Muscle of leg (tissue), 11 donors: ENCODE measurements around the gene TMEM185B. TPM values are rescaled to one million over a fixed set of nuclear protein-coding genes. Genes with fewer than 3 reads are reported as not detected.

Experiments
- DNase-seq: peaks from one replicate; pipeline ENCODE4 v3.0.0; 2013
- H3K27ac ChIP-seq: one replicate; pipeline ENCODE4 v1.5.1; 2013; ENCODE audit warnings: mild to moderate bottlenecking, low read length, control low read depth
- H3K27me3 ChIP-seq: one replicate; pipeline ENCODE4 v1.6.1; 2013; ENCODE audit warnings: low read length; ENCODE audit not compliant: control insufficient read depth, insufficient read depth
- H3K36me3 ChIP-seq: one replicate; pipeline ENCODE4 v1.6.1; 2013; ENCODE audit warnings: low read length; ENCODE audit not compliant: control insufficient read depth, insufficient read depth
- H3K4me1 ChIP-seq: one replicate; pipeline ENCODE4 v1.6.1; 2013; ENCODE audit warnings: low read length; ENCODE audit not compliant: control insufficient read depth, insufficient read depth
- H3K4me3 ChIP-seq: one replicate; pipeline ENCODE4 v1.5.1; 2013; ENCODE audit warnings: low read length, control low read depth
- H3K9me3 ChIP-seq: replicated peaks from 2 replicates; pipeline ENCODE4 v1.6.1; 2013; ENCODE audit warnings: low read depth, low read length; ENCODE audit not compliant: control insufficient read depth
- WGBS: methylation state at CpG from one replicate; pipeline ENCODE4 v1.1.5; 2013; ENCODE audit warnings: missing lambda C conversion rate; ENCODE audit not compliant: insufficient coverage; 5-methylcytosine and 5-hydroxymethylcytosine counted together
- polyA plus RNA-seq, 8 donors: library from polyadenylated mRNA; unstranded; fragments of 120-200 nt; gene quantifications; one replicate each; pipeline versions ENCODE4 v1.2.1 to v1.2.3, GENCODE V29; 2013; ENCODE audit warnings: inconsistent platforms in 1 of 8, low replicate concordance in 1 of 8; ENCODE audit not compliant: insufficient read length in 8 of 8, insufficient read depth in 1 of 8
- total RNA-seq: library from RNA; stranded (reverse); fragments of 120-200 nt; gene quantifications from one replicate; pipeline ENCODE4 v1.2.4, GENCODE V29; 2013

The TMEM185B gene
- total and polyA plus RNA-seq, 9 donors = 8.9 to 17.3 (median 14.9) TPM

DNA sequence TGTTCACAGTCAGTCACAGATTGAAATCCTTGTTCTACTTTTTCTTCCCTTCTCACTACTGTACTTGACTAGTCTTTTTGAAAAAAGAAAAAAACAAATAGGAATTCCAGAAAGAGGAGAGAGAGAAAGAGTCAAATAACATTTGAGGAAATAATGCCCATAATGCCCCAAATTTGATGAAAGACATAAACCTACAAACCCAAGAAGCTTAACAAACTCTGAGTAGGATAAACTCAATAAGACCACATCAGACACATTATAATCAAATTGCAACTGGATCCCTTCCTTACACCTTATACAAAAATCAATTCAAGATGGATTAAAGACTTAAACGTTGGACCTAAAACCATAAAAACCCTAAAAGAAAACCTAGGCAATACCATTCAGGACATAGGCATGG is 30.9 kb downstream of the TMEM185B start:
- no peak for DNase-seq
- no CpG with 5 or more reads among the region's 1 CpG for whole genome bisulfite sequencing
- H3K4me1 ChIP-seq = no peaks in the 10 kb centered on the region

DNA sequence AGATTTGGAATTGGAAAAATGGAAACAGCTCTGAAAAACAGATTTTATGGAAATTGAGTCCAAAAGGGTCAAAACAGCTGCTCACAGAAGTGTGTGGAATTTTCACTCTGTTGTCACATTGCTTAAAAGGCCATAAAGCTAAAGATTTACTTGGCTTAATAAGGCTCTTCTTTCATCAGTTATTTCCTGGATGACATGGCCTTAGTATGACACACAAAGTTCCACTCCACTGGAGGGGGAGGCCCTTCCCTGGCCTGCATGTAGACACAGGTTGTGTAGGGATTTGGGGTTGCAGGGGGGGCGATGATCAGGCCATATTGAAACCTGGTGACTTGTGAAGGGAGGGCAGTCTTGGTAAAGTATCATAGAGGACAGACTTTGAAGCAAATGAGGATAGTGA is 34.0 kb downstream of the TMEM185B start:
- Histone ChIP-seq H3K27ac (no peak overlapping the region), H3K36me3 (no peaks in the 10 kb centered on the region), H3K27me3 (no peaks in the 10 kb centered on the region), H3K4me3 (no peak overlapping the region), H3K4me1 (no peaks in the 10 kb centered on the region), H3K9me3 (peaks cover 3% of the 10 kb centered on the region)
- no peak for DNase-seq
- WGBS = no CpG with 5 or more reads among the region's 1 CpG

More for the DNA sequence above, 30.9 kb downstream of the TMEM185B start:
- Histone ChIP-seq H3K27ac (no peak overlapping the region), H3K9me3 (peaks cover 5% of the 10 kb centered on the region), H3K4me3 (no peak overlapping the region), H3K27me3 (no peaks in the 10 kb centered on the region), H3K36me3 (no peaks in the 10 kb centered on the region)

DNA sequence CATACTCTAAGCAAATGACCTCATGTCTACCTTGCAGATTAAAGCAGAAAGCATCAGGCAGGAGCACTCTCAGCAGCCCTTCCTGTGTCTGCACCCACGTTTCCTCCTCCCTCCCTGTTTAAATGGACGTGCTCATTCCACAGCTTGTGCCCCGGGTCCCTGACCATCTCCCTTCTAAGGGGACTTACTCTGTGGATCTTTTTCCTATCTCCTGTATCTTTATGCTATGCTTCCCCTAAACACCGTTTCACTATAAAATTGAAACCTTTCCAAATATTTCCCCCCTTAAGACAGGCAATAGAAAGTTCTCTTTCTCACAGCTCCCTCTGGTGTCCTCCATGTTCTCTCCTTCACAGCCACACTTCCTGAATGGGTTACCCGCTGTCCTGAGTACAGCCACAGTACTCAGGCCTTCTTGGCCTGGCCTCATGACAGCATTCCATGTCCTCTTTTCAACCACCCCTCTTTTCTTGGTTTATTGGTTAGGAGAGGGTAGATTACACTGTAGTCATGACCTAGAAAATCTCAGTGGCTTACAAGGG is 41.1 kb downstream of the TMEM185B start:
- Histone ChIP-seq H3K27me3 (no peaks in the 10 kb centered on the region), H3K4me1 (no peaks in the 10 kb centered on the region), H3K4me3 (no peak overlapping the region), H3K36me3 (peaks cover 8% of the 10 kb centered on the region), H3K9me3 (no peaks in the 10 kb centered on the region), H3K27ac (no peak overlapping the region)
- no peak for DNase-seq
- WGBS = 45% methylated on average over 4 of the region's 5 CpGs

DNA sequence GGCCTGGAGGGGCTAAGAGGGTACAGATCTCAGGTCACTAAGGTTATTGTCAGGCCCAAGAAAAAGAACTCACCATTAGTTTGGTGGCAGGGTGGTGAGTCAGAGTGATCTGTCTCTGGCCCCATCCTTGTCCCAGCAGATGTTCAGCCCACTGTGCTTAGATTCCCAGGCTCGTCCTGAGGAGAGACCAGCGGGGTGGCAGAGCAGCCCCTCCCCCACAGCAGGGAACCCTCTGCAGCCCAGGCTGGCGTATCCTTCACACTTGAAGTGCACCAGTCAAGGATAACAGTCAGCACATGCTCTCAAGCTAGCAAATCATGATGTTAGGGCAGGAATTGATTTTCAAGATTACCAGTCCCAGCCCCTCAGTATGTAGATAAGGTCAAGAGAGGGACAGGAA is 43.1 kb downstream of the TMEM185B start:
- no peak overlapping the region for H3K27ac ChIP-seq
- H3K27me3 ChIP-seq = no peaks in the 10 kb centered on the region
- 68% methylated on average over 2 of the region's 3 CpGs for WGBS
- H3K4me3 ChIP-seq = no peak overlapping the region
- DNase-seq = no peak
- H3K36me3 ChIP-seq = peaks cover 15% of the 10 kb centered on the region
- no peaks in the 10 kb centered on the region for H3K9me3 ChIP-seq
- no peaks in the 10 kb centered on the region for H3K4me1 ChIP-seq

DNA sequence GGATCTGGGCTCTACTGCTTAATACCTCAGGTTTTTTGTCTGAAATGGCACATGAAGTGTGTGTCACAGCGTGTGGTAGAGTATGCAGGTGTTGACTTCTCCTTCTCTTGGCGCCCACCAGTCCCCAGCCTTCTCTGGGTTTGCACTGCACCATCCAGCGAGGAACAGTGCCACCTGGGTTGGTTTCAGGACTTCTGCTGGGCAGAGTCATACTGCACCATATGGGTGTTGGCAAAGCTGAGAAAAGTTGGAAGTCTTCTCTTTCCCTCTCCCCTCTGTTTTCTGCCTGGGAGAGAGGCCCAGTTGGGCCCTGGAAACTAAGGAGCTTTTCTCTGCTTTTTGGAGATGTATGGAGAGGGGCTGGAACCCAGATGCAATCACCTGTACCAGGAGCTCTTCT is 43.8 kb downstream of the TMEM185B start:
- H3K27me3 ChIP-seq = no peaks in the 10 kb centered on the region
- no peaks in the 10 kb centered on the region for H3K4me1 ChIP-seq
- no peak overlapping the region for H3K4me3 ChIP-seq
- 100% methylated on average over 1 of the region's 3 CpGs for WGBS
- H3K27ac ChIP-seq = no peak overlapping the region
- peaks cover 15% of the 10 kb centered on the region for H3K36me3 ChIP-seq
- H3K9me3 ChIP-seq = no peaks in the 10 kb centered on the region
- DNase-seq = no peak

DNA sequence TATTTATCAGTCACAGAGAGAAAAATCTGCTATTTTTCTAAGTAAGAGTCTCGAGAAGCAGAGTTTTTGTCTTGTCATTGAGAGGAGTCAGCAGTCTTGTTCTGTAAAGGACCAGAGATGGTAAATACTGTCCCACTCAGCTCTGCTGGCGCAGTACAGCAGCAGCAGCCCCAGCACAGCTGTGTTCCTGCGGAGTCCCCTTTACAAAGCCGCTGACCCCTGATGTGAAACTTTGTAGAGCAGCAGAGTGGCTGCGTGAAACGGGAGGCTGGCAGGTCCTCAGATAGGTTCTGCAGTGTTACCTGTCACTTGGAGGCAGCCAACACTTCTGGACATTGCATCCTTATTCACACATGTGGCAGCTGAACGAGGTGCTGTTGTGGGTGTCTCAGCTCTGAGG is 45.2 kb downstream of the TMEM185B start:
- Histone ChIP-seq H3K4me1 (no peaks in the 10 kb centered on the region), H3K27me3 (no peaks in the 10 kb centered on the region), H3K36me3 (peaks cover 15% of the 10 kb centered on the region), H3K4me3 (no peak overlapping the region), H3K9me3 (no peaks in the 10 kb centered on the region), H3K27ac (no peak overlapping the region)
- WGBS = 97% methylated on average over 3 of the region's 7 CpGs
- no peak for DNase-seq

DNA sequence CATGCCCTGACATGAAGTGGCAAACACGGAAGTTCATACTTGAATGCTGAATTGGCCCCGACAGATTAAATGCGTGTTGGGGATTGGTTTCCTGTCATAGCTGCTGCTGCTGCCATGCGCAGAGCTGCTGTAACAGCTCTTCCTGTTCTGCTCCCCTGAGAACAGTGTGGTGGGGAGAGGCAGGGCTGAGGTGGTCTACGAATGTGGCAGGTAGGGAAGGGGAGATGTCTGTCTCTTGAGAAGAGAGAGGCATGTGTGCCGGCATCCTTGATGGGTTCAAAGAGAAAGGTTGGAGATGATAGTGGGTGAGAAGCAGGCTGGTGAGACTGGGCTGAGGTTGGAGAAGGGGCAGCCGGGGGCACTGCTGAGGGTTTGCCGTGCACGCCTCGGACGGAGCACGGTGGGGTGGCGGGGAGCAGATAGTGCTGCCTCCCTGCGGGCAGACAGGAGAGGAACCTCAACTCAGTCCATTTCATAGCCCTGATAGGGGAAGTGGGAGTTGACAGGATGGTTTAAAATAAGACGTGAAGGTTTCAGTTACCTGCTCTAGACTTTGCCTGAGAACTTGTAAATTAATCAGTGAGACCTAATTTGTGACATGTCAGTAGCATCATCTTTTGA is 46.1 kb downstream of the TMEM185B start:
- Histone ChIP-seq H3K9me3 (no peaks in the 10 kb centered on the region), H3K27me3 (no peaks in the 10 kb centered on the region), H3K27ac (no peak overlapping the region), H3K36me3 (peaks cover 15% of the 10 kb centered on the region), H3K4me3 (no peak overlapping the region), H3K4me1 (no peaks in the 10 kb centered on the region)
- DNase-seq = peak; percentile 39
- 51% methylated on average over 13 of the region's 15 CpGs for WGBS

DNA sequence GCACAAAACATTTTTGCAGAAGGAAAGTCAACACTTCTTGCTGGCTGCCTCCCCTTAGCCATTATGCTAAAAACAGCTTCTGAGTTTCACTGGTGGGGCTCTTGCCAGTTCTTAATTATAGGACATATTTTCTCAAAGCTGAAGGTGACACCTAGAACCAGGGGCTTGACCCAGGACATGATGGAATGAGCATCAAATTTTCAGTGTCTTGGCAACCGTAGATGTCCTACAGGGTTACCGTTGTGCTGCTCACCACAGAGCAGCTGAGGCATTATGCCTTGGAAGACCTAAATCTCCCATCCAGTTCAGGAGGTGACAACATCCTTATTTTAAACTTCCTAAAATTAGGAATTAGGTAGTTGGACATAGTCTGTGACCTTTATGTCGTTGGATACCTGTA is 46.7 kb downstream of the TMEM185B start:
- Histone ChIP-seq H3K9me3 (no peaks in the 10 kb centered on the region), H3K36me3 (peaks cover 15% of the 10 kb centered on the region), H3K27ac (no peak overlapping the region), H3K27me3 (no peaks in the 10 kb centered on the region), H3K4me3 (no peak overlapping the region), H3K4me1 (no peaks in the 10 kb centered on the region)
- no peak for DNase-seq
- 80% methylated on average over 1 of the region's 3 CpGs for WGBS

DNA sequence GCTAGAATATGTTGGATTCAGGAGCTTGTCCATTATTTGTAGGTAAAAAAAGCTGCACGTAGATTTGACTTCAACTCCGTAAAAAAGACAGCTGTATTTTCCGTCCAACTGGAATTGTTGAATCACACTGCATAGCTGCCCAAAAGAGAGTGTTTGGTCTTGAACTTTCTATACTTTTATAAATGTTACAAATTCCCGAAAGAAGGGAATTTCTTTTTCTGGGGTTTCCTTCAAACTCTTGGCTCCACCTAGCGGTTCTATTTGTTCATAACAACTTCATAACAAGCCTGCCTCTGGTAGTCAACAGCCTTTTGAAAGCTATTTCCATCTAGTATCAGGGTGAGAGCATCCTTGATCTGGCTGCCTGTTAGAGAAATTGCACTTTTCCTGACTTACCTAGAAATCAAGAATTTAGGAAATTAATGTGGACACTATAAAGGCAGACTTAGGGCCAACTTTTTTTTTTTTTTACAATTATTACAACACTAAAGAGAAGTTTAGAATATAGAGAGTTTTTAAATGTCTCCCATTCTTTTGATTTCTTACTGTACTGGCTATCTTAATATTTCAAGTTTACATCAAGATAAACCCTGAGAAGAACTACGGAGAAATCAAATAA is 48.1 kb downstream of the TMEM185B start:
- Histone ChIP-seq H3K4me3 (no peak overlapping the region), H3K4me1 (no peaks in the 10 kb centered on the region), H3K27ac (peak overlapping the region; percentile 65), H3K36me3 (peaks cover 15% of the 10 kb centered on the region), H3K9me3 (no peaks in the 10 kb centered on the region), H3K27me3 (no peaks in the 10 kb centered on the region)
- no CpG with 5 or more reads among the region's 6 CpGs for WGBS
- DNase-seq = peak; percentile 92
